ENCODE results near the gene XNDC1N.
"Not testable (repeated sequence)": the region's sequence is repeated elsewhere in the genome, so short reads cannot be mapped to it uniquely, and the experiment has no call there.

Gene XNDC1N

DNA sequence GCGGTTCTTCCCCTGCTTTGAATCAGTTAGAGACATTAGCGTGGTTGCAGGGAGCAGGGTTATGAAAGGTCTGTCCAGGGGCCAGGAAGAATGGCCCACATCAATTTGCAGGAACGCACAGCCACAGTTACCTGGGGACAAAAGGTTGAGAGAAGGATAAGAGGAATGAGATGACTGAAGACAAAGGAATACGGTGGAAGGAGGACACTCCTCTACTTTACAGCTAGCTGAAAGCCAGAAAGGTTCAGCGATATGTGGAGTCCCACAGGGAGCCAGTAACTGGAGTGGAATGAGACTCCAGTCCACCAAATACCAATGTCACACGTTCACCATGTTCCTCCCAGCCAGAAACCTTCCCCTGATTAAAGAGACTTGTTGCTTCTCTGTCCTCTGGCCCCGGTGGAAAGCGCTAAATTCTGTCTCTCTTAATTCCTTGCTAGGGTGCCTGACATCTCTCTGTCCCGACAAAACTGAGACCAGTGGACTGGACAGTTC is 10.7 kb downstream of the XNDC1N start:
- Histone ChIP-seq H2BK12ac (ENCODE audit: low read length in 2 of 2) (no peak overlapping the region), H3K18ac (ENCODE audit: low read depth in 1 of 2, low read length in 2 of 2) (no peak overlapping the region), H3K14ac (ENCODE audit: low read length in 2 of 2) (no peak overlapping the region), H2BK120ac (ENCODE audit: low read depth, low read length) (no peak overlapping the region), H3K9ac (ENCODE audit: low read length) (no peak overlapping the region), H2AK5ac (ENCODE audit: low read length, severe bottlenecking) (no peak overlapping the region), H3K27me3 (ENCODE audit: control insufficient read depth in 1 of 2, insufficient read depth in 1 of 2, low read length in 2 of 2) (no peaks in the 10 kb centered on the region), H3K4me3 (ENCODE audit: insufficient read depth in 1 of 2, low read depth in 1 of 2, low read length in 2 of 2) (no peak overlapping the region), H3K36me3 (ENCODE audit: control insufficient read depth in 1 of 2, insufficient read depth in 2 of 2, low read depth in 1 of 2, low read length in 2 of 2) (peaks cover 27 to 29% of the 10 kb centered on the region in 2 experiments), H4K91ac (ENCODE audit: low read length) (no peak overlapping the region), H3K27ac (ENCODE audit: low read length, poor library complexity, severe bottlenecking) (no peak overlapping the region), H2BK5ac (ENCODE audit: low read depth, low read length, poor library complexity, severe bottlenecking) (no peak overlapping the region), H4K8ac (ENCODE audit: low read length) (no peak overlapping the region), H3K9me3 (ENCODE audit: control insufficient read depth, low read length) (no peaks in the 10 kb centered on the region), H3K23ac (ENCODE audit: low read length in 2 of 2) (no peak overlapping the region), H3K79me1 (replicated peaks; ENCODE audit: low read length, poor library complexity, severe bottlenecking) (no peaks in the 10 kb centered on the region), H2AFZ (ENCODE audit: low read depth, low read length) (no peak overlapping the region), H3K4me1 (ENCODE audit: control insufficient read depth, insufficient read depth, low read depth, low read length) (no peaks in the 10 kb centered on the region), H3K4me2 (ENCODE audit: low read length, poor library complexity, severe bottlenecking) (no peak overlapping the region), H3K4ac (ENCODE audit: low read depth in 1 of 2, low read length in 2 of 2) (no peak overlapping the region), H2BK15ac (ENCODE audit: low read depth, poor library complexity, severe bottlenecking) (no peak overlapping the region)
- DNase-seq = no peak
- WGBS = 93% methylated on average over 9 of the region's 9 CpGs

DNA sequence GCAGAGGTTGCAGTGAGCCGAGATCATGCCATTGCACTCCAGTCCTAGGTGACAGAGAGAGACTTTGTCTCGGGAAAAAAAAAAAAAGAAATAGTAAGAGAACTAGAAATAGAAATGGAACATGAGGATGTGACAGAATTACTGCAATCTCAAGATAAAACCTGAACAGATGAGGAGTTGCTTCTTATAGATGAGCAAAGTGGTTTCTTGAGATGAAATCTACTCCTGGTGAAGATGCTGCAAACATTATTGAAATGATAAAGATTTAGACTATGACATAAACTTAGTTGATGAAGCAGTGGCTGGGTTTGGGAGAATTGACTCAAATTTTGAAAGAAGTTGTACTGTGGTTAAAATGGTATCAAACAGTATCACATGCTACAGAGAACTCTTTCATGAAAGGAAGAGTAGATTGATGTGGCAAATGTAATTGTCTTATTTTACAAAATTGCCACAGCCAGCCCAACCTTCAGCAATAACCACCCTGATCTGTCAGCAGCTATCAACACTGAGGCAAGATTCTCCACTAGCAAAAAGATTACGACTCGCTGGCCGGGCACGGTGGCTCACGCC is 13.7 kb downstream of the XNDC1N start:
- H3K27ac ChIP-seq (ENCODE audit: low read length, poor library complexity, severe bottlenecking) = no peak overlapping the region
- peaks cover 25 to 29% of the 10 kb centered on the region in 2 experiments for H3K36me3 ChIP-seq (ENCODE audit: control insufficient read depth in 1 of 2, insufficient read depth in 2 of 2, low read depth in 1 of 2, low read length in 2 of 2)
- no peaks in the 10 kb centered on the region for H3K27me3 ChIP-seq (ENCODE audit: control insufficient read depth in 1 of 2, insufficient read depth in 1 of 2, low read length in 2 of 2)
- 88% methylated on average over 7 of the region's 7 CpGs for WGBS
- no peak for DNase-seq
- H2BK12ac ChIP-seq (ENCODE audit: low read length in 2 of 2) = no peak overlapping the region
- H3K9me3 ChIP-seq (ENCODE audit: control insufficient read depth, low read length) = no peaks in the 10 kb centered on the region
- no peak overlapping the region for H4K91ac ChIP-seq (ENCODE audit: low read length)
- no peak overlapping the region for H2AK5ac ChIP-seq (ENCODE audit: low read length, severe bottlenecking)
- no peak overlapping the region for H3K9ac ChIP-seq (ENCODE audit: low read length)
- H3K14ac ChIP-seq (ENCODE audit: low read length in 2 of 2) = no peak overlapping the region
- no peak overlapping the region for H2AFZ ChIP-seq (ENCODE audit: low read depth, low read length)
- no peak overlapping the region for H3K4me3 ChIP-seq (ENCODE audit: insufficient read depth in 1 of 2, low read depth in 1 of 2, low read length in 2 of 2)
- no peak overlapping the region for H4K8ac ChIP-seq (ENCODE audit: low read length)
- H3K4ac ChIP-seq (ENCODE audit: low read depth in 1 of 2, low read length in 2 of 2) = no peak overlapping the region
- no peak overlapping the region for H3K18ac ChIP-seq (ENCODE audit: low read depth in 1 of 2, low read length in 2 of 2)
- no peak overlapping the region for H3K23ac ChIP-seq (ENCODE audit: low read length in 2 of 2)
- H2BK120ac ChIP-seq (ENCODE audit: low read depth, low read length) = no peak overlapping the region
- no peaks in the 10 kb centered on the region for H3K4me1 ChIP-seq (ENCODE audit: control insufficient read depth, insufficient read depth, low read depth, low read length)
- no peak overlapping the region for H3K4me2 ChIP-seq (ENCODE audit: low read length, poor library complexity, severe bottlenecking)
- no peaks in the 10 kb centered on the region for H3K79me1 ChIP-seq (replicated peaks; ENCODE audit: low read length, poor library complexity, severe bottlenecking)
- H2BK5ac ChIP-seq (ENCODE audit: low read depth, low read length, poor library complexity, severe bottlenecking) = no peak overlapping the region
- no peak overlapping the region for H2BK15ac ChIP-seq (ENCODE audit: low read depth, poor library complexity, severe bottlenecking)

- no peak overlapping the region for H4K8ac ChIP-seq (ENCODE audit: low read length)
- no peak overlapping the region for H3K23ac ChIP-seq (ENCODE audit: low read length in 2 of 2)
- H2AK5ac ChIP-seq (ENCODE audit: low read length, severe bottlenecking) = no peak overlapping the region
- H3K4me3 ChIP-seq (ENCODE audit: insufficient read depth in 1 of 2, low read depth in 1 of 2, low read length in 2 of 2) = no peak overlapping the region
- H2BK12ac ChIP-seq (ENCODE audit: low read length in 2 of 2) = no peak overlapping the region
- no peak overlapping the region for H3K14ac ChIP-seq (ENCODE audit: low read length in 2 of 2)
- H3K9me3 ChIP-seq (ENCODE audit: control insufficient read depth, low read length) = no peaks in the 10 kb centered on the region
- H4K91ac ChIP-seq (ENCODE audit: low read length) = no peak overlapping the region
- H2BK120ac ChIP-seq (ENCODE audit: low read depth, low read length) = no peak overlapping the region
- H3K9ac ChIP-seq (ENCODE audit: low read length) = peak overlapping the region; percentile 9
- no peaks in the 10 kb centered on the region for H3K27me3 ChIP-seq (ENCODE audit: control insufficient read depth in 1 of 2, insufficient read depth in 1 of 2, low read length in 2 of 2)
- no peak overlapping the region for H3K27ac ChIP-seq (ENCODE audit: low read length, poor library complexity, severe bottlenecking)
- H3K4me2 ChIP-seq (ENCODE audit: low read length, poor library complexity, severe bottlenecking) = no peak overlapping the region
- peaks cover 24 to 29% of the 10 kb centered on the region in 2 experiments for H3K36me3 ChIP-seq (ENCODE audit: control insufficient read depth in 1 of 2, insufficient read depth in 2 of 2, low read depth in 1 of 2, low read length in 2 of 2)
- no peak for DNase-seq
- H3K4ac ChIP-seq (ENCODE audit: low read depth in 1 of 2, low read length in 2 of 2) = no peak overlapping the region
- WGBS = 94% methylated on average over 2 of the region's 5 CpGs
- no peaks in the 10 kb centered on the region for H3K4me1 ChIP-seq (ENCODE audit: control insufficient read depth, insufficient read depth, low read depth, low read length)
- no peak overlapping the region for H2BK5ac ChIP-seq (ENCODE audit: low read depth, low read length, poor library complexity, severe bottlenecking)
- H2BK15ac ChIP-seq (ENCODE audit: low read depth, poor library complexity, severe bottlenecking) = no peak overlapping the region
- no peaks in the 10 kb centered on the region for H3K79me1 ChIP-seq (replicated peaks; ENCODE audit: low read length, poor library complexity, severe bottlenecking)
- H3K18ac ChIP-seq (ENCODE audit: low read depth in 1 of 2, low read length in 2 of 2) = no peak overlapping the region
- no peak overlapping the region for H2AFZ ChIP-seq (ENCODE audit: low read depth, low read length)
Observed at GRCh38 chr11:71913756-71914526, 14.5 kb downstream of the XNDC1N start.

- not testable (repeated sequence) for H3K4me1 ChIP-seq (ENCODE audit: control insufficient read depth, insufficient read depth, low read depth, low read length); H3K9me3 ChIP-seq (ENCODE audit: control insufficient read depth, low read length); DNase-seq; H3K23ac ChIP-seq (ENCODE audit: low read length in 2 of 2); H2BK5ac ChIP-seq (ENCODE audit: low read depth, low read length, poor library complexity, severe bottlenecking); H2BK15ac ChIP-seq (ENCODE audit: low read depth, poor library complexity, severe bottlenecking); H2BK120ac ChIP-seq (ENCODE audit: low read depth, low read length); H3K9ac ChIP-seq (ENCODE audit: low read length); H3K79me1 ChIP-seq (replicated peaks; ENCODE audit: low read length, poor library complexity, severe bottlenecking); H3K27me3 ChIP-seq (ENCODE audit: control insufficient read depth in 1 of 2, insufficient read depth in 1 of 2, low read length in 2 of 2); H3K27ac ChIP-seq (ENCODE audit: low read length, poor library complexity, severe bottlenecking); H4K91ac ChIP-seq (ENCODE audit: low read length); H3K4me3 ChIP-seq (ENCODE audit: insufficient read depth in 1 of 2, low read depth in 1 of 2, low read length in 2 of 2); H3K14ac ChIP-seq (ENCODE audit: low read length in 2 of 2); H2AK5ac ChIP-seq (ENCODE audit: low read length, severe bottlenecking); H2BK12ac ChIP-seq (ENCODE audit: low read length in 2 of 2); H3K18ac ChIP-seq (ENCODE audit: low read depth in 1 of 2, low read length in 2 of 2); H2AFZ ChIP-seq (ENCODE audit: low read depth, low read length); H4K8ac ChIP-seq (ENCODE audit: low read length); H3K4me2 ChIP-seq (ENCODE audit: low read length, poor library complexity, severe bottlenecking); H3K4ac ChIP-seq (ENCODE audit: low read depth in 1 of 2, low read length in 2 of 2)
- peaks cover 18% of the 10 kb centered on the region in 2 experiments for H3K36me3 ChIP-seq (ENCODE audit: control insufficient read depth in 1 of 2, insufficient read depth in 2 of 2, low read depth in 1 of 2, low read length in 2 of 2)
- 95% methylated on average over 10 of the region's 10 CpGs for WGBS
Observed at GRCh38 chr11:71911986-71912340, 16.4 kb downstream of the XNDC1N start.
